ENCODE results near the gene SLC2A11.

DNA sequence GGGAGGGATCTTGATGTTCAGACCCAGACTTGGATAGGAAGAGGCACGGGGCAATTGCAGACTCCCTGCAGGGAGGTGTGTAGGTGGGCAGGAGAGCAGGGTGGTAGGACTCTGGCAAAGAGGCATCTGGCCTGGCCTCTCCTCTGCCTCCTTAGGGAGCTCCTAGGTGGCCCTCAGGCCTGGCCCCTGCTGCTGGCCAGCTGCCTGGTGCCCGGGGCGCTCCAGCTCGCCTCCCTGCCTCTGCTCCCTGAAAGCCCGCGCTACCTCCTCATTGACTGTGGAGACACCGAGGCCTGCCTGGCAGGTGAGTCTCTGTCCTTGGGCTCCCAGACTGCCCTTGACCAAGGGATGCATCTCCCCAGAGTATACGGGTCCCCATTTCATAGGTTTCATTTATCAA is 19.9 kb downstream of the SLC2A11 start:
- TF ChIP-seq POLR2A (IDR thresholded peaks at IDR 0.05) = no peak
- TF ChIP-seq, protein P1, sequence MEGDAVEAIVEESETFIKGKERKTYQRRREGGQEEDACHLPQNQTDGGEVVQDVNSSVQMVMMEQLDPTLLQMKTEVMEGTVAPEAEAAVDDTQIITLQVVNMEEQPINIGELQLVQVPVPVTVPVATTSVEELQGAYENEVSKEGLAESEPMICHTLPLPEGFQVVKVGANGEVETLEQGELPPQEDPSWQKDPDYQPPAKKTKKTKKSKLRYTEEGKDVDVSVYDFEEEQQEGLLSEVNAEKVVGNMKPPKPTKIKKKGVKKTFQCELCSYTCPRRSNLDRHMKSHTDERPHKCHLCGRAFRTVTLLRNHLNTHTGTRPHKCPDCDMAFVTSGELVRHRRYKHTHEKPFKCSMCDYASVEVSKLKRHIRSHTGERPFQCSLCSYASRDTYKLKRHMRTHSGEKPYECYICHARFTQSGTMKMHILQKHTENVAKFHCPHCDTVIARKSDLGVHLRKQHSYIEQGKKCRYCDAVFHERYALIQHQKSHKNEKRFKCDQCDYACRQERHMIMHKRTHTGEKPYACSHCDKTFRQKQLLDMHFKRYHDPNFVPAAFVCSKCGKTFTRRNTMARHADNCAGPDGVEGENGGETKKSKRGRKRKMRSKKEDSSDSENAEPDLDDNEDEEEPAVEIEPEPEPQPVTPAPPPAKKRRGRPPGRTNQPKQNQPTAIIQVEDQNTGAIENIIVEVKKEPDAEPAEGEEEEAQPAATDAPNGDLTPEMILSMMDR (IDR thresholded peaks at IDR 0.05) = no peak
